ENCODE measurements around the gene ACER2.

ACER2 gene

DNA sequence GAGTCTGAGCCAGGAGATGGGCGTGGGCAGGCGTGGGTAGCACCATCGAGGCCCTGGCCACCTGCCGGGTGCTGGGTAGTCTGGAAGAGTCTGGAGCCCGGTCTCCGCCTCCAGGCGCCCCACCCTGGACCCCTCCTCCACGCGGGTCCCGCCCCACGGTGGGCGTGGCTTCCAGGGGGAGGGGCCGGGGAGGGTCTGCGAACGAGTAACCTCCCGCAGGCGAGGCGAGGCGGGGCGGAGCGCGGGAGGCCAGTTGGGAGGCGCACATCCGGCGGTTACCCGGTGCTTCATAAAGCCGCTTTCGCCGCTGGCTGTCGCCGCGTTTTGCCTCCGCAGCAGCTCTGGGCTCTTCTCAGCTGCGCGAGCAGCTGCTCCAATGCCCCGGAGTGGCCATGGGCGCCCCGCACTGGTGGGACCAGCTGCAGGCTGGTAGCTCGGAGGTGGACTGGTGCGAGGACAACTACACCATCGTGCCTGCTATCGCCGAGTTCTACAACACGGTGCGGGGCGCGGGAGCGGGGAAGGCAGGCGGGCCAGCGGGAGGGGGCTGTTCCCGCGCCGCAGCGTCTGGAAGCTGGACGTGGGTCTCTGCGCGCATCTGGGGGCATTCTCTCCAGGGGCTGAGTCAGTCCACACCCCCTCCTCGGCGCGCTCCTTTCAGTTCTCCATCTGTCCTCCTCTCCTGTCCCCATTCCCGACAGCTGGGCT lies at the start of gene ACER2:
ACER2 (plus strand) TSS at position 317 of the 708 bp plus-strand sequence; CDS start at position 393, 76 bp downstream.
- TF ChIP-seq EZH2 (IDR thresholded peaks at IDR 0.05; ENCODE audit: borderline replicate concordance, low read length) = no peak
- TF ChIP-seq CTCF (IDR thresholded peaks at IDR 0.05; ENCODE audit: low read length) = no peak; the same call in 1 of the 2 replicates
- H3K4me1 ChIP-seq (ENCODE audit: insufficient read depth, low read length, severe bottlenecking) = peaks cover 13% of the 10 kb centered on the region
- no peaks in the 10 kb centered on the region for H3K36me3 ChIP-seq (ENCODE audit: insufficient read depth, low read length)
- no peaks in the 10 kb centered on the region for H4K20me1 ChIP-seq (ENCODE audit: insufficient read depth, low read length)
- no peaks in the 10 kb centered on the region for H3K27me3 ChIP-seq (ENCODE audit: insufficient read depth, low read length)
- peak within 1 kb of the TSS; percentile 68; the same call in 1 of the 2 replicates for H2AFZ ChIP-seq (ENCODE audit: low read length)
- peak within 1 kb of the TSS; percentile 97 for H3K4me2 ChIP-seq (ENCODE audit: low read length)
- H3K27ac ChIP-seq (ENCODE audit: low read depth, low read length, poor library complexity, severe bottlenecking) = no peak within 1 kb of the TSS
- no peaks in the 10 kb centered on the region for H3K9me3 ChIP-seq (ENCODE audit: low read length)
- H3K4me3 ChIP-seq (ENCODE audit: low read depth, low read length, poor library complexity, severe bottlenecking) = peak within 1 kb of the TSS; percentile 78
- H3K79me2 ChIP-seq (ENCODE audit: insufficient read depth, low read length) = no peaks in the 10 kb centered on the region
- H3K9ac ChIP-seq (ENCODE audit: low read length) = peak within 1 kb of the TSS; percentile 71
- H3K9me2 ChIP-seq (ENCODE audit: low read depth, low read length) = no peaks in the 10 kb centered on the region
- H3F3A ChIP-seq (ENCODE audit: insufficient read depth, low read length) = no peaks in the 10 kb centered on the region

DNA sequence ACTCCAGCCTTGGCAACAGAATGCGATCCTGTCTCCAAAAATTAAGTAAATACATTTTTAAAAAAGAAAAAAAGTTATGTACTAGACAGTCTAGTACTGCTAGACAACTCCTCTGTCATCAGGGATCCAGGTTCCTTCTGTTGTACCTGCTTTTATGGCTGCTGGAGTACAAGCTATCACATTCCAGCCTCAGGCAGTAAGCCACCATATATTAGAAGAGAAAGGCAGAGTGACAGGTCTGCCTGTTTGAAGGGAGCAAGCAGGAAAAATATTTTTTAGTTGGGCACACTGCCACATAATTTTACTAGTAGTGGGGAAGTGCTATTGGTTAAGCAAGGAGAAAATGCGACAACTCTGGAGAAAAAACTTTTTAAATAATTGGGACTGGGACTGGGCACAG lies 39.7 kb upstream of the ACER2 start:
- H3K27me3 ChIP-seq (ENCODE audit: insufficient read depth, low read length) = no peaks in the 10 kb centered on the region
- TF ChIP-seq EZH2 (IDR thresholded peaks at IDR 0.05; ENCODE audit: borderline replicate concordance, low read length) (no peak), CTCF (IDR thresholded peaks at IDR 0.05; ENCODE audit: low read length) (no peak)
- H3K4me1 ChIP-seq (ENCODE audit: insufficient read depth, low read length, severe bottlenecking) = peaks cover 9% of the 10 kb centered on the region
- H3K27ac ChIP-seq (ENCODE audit: low read depth, low read length, poor library complexity, severe bottlenecking) = no peak overlapping the region
- no peaks in the 10 kb centered on the region for H4K20me1 ChIP-seq (ENCODE audit: insufficient read depth, low read length)
- no peak overlapping the region for H3K4me3 ChIP-seq (ENCODE audit: low read depth, low read length, poor library complexity, severe bottlenecking)
- no peaks in the 10 kb centered on the region for H3K9me2 ChIP-seq (ENCODE audit: low read depth, low read length)
- no peak overlapping the region for H3K4me2 ChIP-seq (ENCODE audit: low read length)
- peaks cover 24% of the 10 kb centered on the region for H3F3A ChIP-seq (ENCODE audit: insufficient read depth, low read length)
- no peak overlapping the region for H2AFZ ChIP-seq (ENCODE audit: low read length)
- peaks cover 49% of the 10 kb centered on the region for H3K36me3 ChIP-seq (ENCODE audit: insufficient read depth, low read length)
- no peaks in the 10 kb centered on the region for H3K79me2 ChIP-seq (ENCODE audit: insufficient read depth, low read length)
- H3K9me3 ChIP-seq (ENCODE audit: low read length) = no peaks in the 10 kb centered on the region
- no peak overlapping the region for H3K9ac ChIP-seq (ENCODE audit: low read length)

- TF ChIP-seq CTCF (IDR thresholded peaks at IDR 0.05; ENCODE audit: low read length) (peak; percentile 8; the same call in 1 of the 2 replicates), EZH2 (IDR thresholded peaks at IDR 0.05; ENCODE audit: borderline replicate concordance, low read length) (no peak)
- Histone ChIP-seq H3K9ac (ENCODE audit: low read length) (no peak overlapping the region), H3K27me3 (ENCODE audit: insufficient read depth, low read length) (no peaks in the 10 kb centered on the region), H3K4me3 (ENCODE audit: low read depth, low read length, poor library complexity, severe bottlenecking) (no peak overlapping the region), H3F3A (ENCODE audit: insufficient read depth, low read length) (peaks cover 38% of the 10 kb centered on the region), H3K27ac (ENCODE audit: low read depth, low read length, poor library complexity, severe bottlenecking) (peak overlapping the region; percentile 26), H4K20me1 (ENCODE audit: insufficient read depth, low read length) (no peaks in the 10 kb centered on the region), H3K9me2 (ENCODE audit: low read depth, low read length) (no peaks in the 10 kb centered on the region), H3K9me3 (ENCODE audit: low read length) (no peaks in the 10 kb centered on the region), H3K36me3 (ENCODE audit: insufficient read depth, low read length) (peaks cover 60% of the 10 kb centered on the region), H3K4me2 (ENCODE audit: low read length) (no peak overlapping the region), H3K79me2 (ENCODE audit: insufficient read depth, low read length) (no peaks in the 10 kb centered on the region), H3K4me1 (ENCODE audit: insufficient read depth, low read length, severe bottlenecking) (peaks cover 4% of the 10 kb centered on the region), H2AFZ (ENCODE audit: low read length) (no peak overlapping the region)
These were observed 36.9 kb upstream of the ACER2 start for GRCh38 chr9:19371942-19372341.
